ENCODE results near the gene KRT39. TPM values are rescaled to one million over a fixed set of nuclear protein-coding genes. Genes with fewer than 3 reads are reported as not detected.
A peak's percentile ranks its signal among the peaks of the same experiment; 100 is the strongest.

KRT39 gene
- total and polyA plus RNA-seq, 3 experiments from 2014 or later: not detected

GRCh38 chr17:40978575-40979151, 11.9 kb upstream of the KRT39 start:
- Histone ChIP-seq H3K27me3 (ENCODE audit: insufficient read depth, low read length, poor library complexity, severe bottlenecking) (no peaks in the 10 kb centered on the region), H3K4me1 (ENCODE audit: insufficient read depth, low read length) (no peaks in the 10 kb centered on the region), H3K9me3 (ENCODE audit: low read length) (no peaks in the 10 kb centered on the region), H3K27ac (ENCODE audit: low read depth, low read length) (no peak overlapping the region), H3K4me3 (ENCODE audit: low read length) (no peak overlapping the region), H3K36me3 (ENCODE audit: insufficient read depth, low read length) (no peaks in the 10 kb centered on the region)
- H3K4me3 Mint-ChIP-seq: no peak overlapping the region
- CTCF ChIA-PET: no interaction called here
- H3K27me3 Mint-ChIP-seq: peaks cover 21 to 60% of the 10 kb centered on the region in 2 donors
- no peaks in the 10 kb centered on the region for H3K4me1 Mint-ChIP-seq
- H3K9me3 Mint-ChIP-seq: no peaks in the 10 kb centered on the region
- POLR2A ChIA-PET: no interaction called here
- no peak for DNase-seq
- H3K36me3 Mint-ChIP-seq: no peaks in the 10 kb centered on the region
- H3K27ac Mint-ChIP-seq: no peak overlapping the region

- H3K27ac Mint-ChIP-seq: no peak overlapping the region
Measured at GRCh38 chr17:40975516-40975915, 8.8 kb upstream of the KRT39 start.

GRCh38 chr17:40974366-40974765, 7.6 kb upstream of the KRT39 start:
- no peaks in the 10 kb centered on the region for H3K27me3 ChIP-seq (ENCODE audit: insufficient read depth, low read length, poor library complexity, severe bottlenecking)
- no peaks in the 10 kb centered on the region for H3K36me3 ChIP-seq (ENCODE audit: insufficient read depth, low read length)
- Mint-ChIP-seq H3K4me1 (no peaks in the 10 kb centered on the region), H3K36me3 (peaks cover 0 to 1% (median 0%) of the 10 kb centered on the region in 3 donors), H3K4me3 (no peak overlapping the region), H3K9me3 (no peaks in the 10 kb centered on the region), H3K27ac (no peak overlapping the region), H3K27me3 (peaks cover 18 to 56% of the 10 kb centered on the region in 2 donors)
- no peaks in the 10 kb centered on the region for H3K9me3 ChIP-seq (ENCODE audit: low read length)
- POLR2A ChIA-PET: no interaction called here
- no peak overlapping the region for H3K27ac ChIP-seq (ENCODE audit: low read depth, low read length)
- no peak for DNase-seq
- CTCF ChIA-PET: no interaction called here
- no peak overlapping the region for H3K4me3 ChIP-seq (ENCODE audit: low read length)
- H3K4me1 ChIP-seq (ENCODE audit: insufficient read depth, low read length): no peaks in the 10 kb centered on the region

More at GRCh38 chr17:40975516-40975915, 8.8 kb upstream of the KRT39 start:
- no peaks in the 10 kb centered on the region for H3K4me1 Mint-ChIP-seq
- no peak overlapping the region for H3K27ac ChIP-seq (ENCODE audit: low read depth, low read length)
- no peaks in the 10 kb centered on the region for H3K9me3 Mint-ChIP-seq
- no peak overlapping the region for H3K4me3 Mint-ChIP-seq
- peaks cover 0 to 1% (median 0%) of the 10 kb centered on the region in 3 donors for H3K36me3 Mint-ChIP-seq
- ChIA-PET CTCF (no interaction called here), POLR2A (no interaction called here)
- no peaks in the 10 kb centered on the region for H3K9me3 ChIP-seq (ENCODE audit: low read length)
- no peaks in the 10 kb centered on the region for H3K27me3 ChIP-seq (ENCODE audit: insufficient read depth, low read length, poor library complexity, severe bottlenecking)
- DNase-seq: no peak
- peaks cover 21 to 55% of the 10 kb centered on the region in 2 donors for H3K27me3 Mint-ChIP-seq
- no peaks in the 10 kb centered on the region for H3K36me3 ChIP-seq (ENCODE audit: insufficient read depth, low read length)
- H3K4me3 ChIP-seq (ENCODE audit: low read length): no peak overlapping the region
- no peaks in the 10 kb centered on the region for H3K4me1 ChIP-seq (ENCODE audit: insufficient read depth, low read length)

DNA sequence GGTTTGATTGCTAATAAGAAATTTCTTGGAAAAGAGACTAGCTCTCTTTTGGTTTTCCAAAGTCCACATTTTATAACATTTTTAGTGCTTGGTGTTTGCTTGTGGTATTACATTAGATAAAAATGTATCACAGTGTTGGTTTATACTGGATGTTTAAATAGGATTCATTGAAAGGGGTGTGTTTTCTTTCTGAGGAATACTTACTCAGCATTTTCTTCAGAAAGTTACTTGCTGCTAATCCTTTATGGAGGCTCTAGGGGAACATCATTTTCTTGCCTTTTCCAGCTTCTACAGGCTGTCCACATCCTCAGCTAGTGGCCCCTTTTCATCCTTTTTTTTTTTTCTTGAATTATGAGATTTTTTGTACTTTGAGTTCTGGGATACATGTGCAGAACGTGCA, 834 bp upstream of the KRT39 start:
- DNase-seq: no peak
- POLR2A ChIA-PET: no interaction called here
- Mint-ChIP-seq H3K9me3 (peaks cover 0 to 4% (median 0%) of the 10 kb centered on the region in 5 donors), H3K27ac (no peak overlapping the region), H3K27me3 (peaks cover 14 to 45% of the 10 kb centered on the region in 2 donors), H3K4me3 (no peak overlapping the region), H3K36me3 (no peaks in the 10 kb centered on the region), H3K4me1 (peaks cover 5 to 6% (median 5%) of the 10 kb centered on the region in 3 donors)
- CTCF ChIA-PET: interaction anchor here (1.4 kb wide), 1 partner anchor 20 kb away, joined by 3 read pairs; no protein-coding TSS in a partner anchor
- no peak overlapping the region for H3K27ac ChIP-seq (ENCODE audit: low read depth, low read length)
- H3K4me1 ChIP-seq (ENCODE audit: insufficient read depth, low read length): no peaks in the 10 kb centered on the region
- no peaks in the 10 kb centered on the region for H3K36me3 ChIP-seq (ENCODE audit: insufficient read depth, low read length)
- H3K4me3 ChIP-seq (ENCODE audit: low read length): no peak overlapping the region
- H3K27me3 ChIP-seq (ENCODE audit: insufficient read depth, low read length, poor library complexity, severe bottlenecking): no peaks in the 10 kb centered on the region
- no peaks in the 10 kb centered on the region for H3K9me3 ChIP-seq (ENCODE audit: low read length)

- DNase-seq: no peak
- POLR2A ChIA-PET: no interaction called here
- H3K9me3 Mint-ChIP-seq: peaks cover 0 to 4% (median 0%) of the 10 kb centered on the region in 5 donors
- H3K36me3 Mint-ChIP-seq: no peaks in the 10 kb centered on the region
- Histone ChIP-seq H3K9me3 (ENCODE audit: low read length) (no peaks in the 10 kb centered on the region), H3K4me1 (ENCODE audit: insufficient read depth, low read length) (no peaks in the 10 kb centered on the region), H3K36me3 (ENCODE audit: insufficient read depth, low read length) (no peaks in the 10 kb centered on the region), H3K4me3 (ENCODE audit: low read length) (no peak overlapping the region), H3K27me3 (ENCODE audit: insufficient read depth, low read length, poor library complexity, severe bottlenecking) (no peaks in the 10 kb centered on the region), H3K27ac (ENCODE audit: low read depth, low read length) (no peak overlapping the region)
- H3K4me3 Mint-ChIP-seq: no peak overlapping the region
- CTCF ChIA-PET: no interaction called here
- no peak overlapping the region for H3K27ac Mint-ChIP-seq
- peaks cover 5 to 6% (median 5%) of the 10 kb centered on the region in 3 donors for H3K4me1 Mint-ChIP-seq
- H3K27me3 Mint-ChIP-seq: peaks cover 17 to 51% of the 10 kb centered on the region in 2 donors
Measured at GRCh38 chr17:40963838-40964237, 2.9 kb downstream of the KRT39 start.

- ChIA-PET CTCF (interaction anchor here (1.4 kb wide), 1 partner anchor 18 kb away, joined by 3 read pairs; no protein-coding TSS in a partner anchor), POLR2A (no interaction called here)
- no peak for DNase-seq
- no peaks in the 10 kb centered on the region for H3K36me3 Mint-ChIP-seq
- H3K4me3 Mint-ChIP-seq: no peak overlapping the region
- no peaks in the 10 kb centered on the region for H3K9me3 ChIP-seq (ENCODE audit: low read length)
- H3K27me3 Mint-ChIP-seq: peaks cover 17 to 42% of the 10 kb centered on the region in 2 donors
- H3K4me3 ChIP-seq (ENCODE audit: low read length): no peak overlapping the region
- no peak overlapping the region for H3K27ac ChIP-seq (ENCODE audit: low read depth, low read length)
- no peaks in the 10 kb centered on the region for H3K36me3 ChIP-seq (ENCODE audit: insufficient read depth, low read length)
- H3K4me1 ChIP-seq (ENCODE audit: insufficient read depth, low read length): no peaks in the 10 kb centered on the region
- peaks cover 5 to 6% (median 5%) of the 10 kb centered on the region in 3 donors for H3K4me1 Mint-ChIP-seq
- H3K9me3 Mint-ChIP-seq: no peaks in the 10 kb centered on the region
- H3K27ac Mint-ChIP-seq: peak overlapping the region in 1 of 8 donors; percentile 45
- no peaks in the 10 kb centered on the region for H3K27me3 ChIP-seq (ENCODE audit: insufficient read depth, low read length, poor library complexity, severe bottlenecking)
Measured at GRCh38 chr17:40962059-40962561, 4.6 kb downstream of the KRT39 start.

DNA sequence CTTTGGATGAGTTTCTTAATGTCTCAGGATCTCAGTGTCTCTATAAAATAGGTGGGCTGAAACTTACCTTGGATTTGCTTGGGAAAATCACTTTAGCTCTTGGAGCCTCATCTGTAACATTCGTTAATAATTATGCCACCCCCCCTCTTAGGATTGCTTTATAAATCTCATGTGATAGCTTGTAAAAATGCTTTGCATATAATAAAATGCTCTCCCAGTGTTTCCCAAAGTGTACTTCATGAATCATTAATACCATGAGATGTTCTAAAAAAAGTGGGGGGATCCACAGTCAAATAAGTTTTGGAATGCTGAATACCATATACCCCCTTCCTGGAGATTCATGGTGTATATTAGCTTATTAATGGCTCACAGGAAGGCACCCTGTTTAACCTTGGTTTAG, 5.2 kb downstream of the KRT39 start:
- Histone ChIP-seq H3K4me3 (ENCODE audit: low read length) (no peak overlapping the region), H3K27ac (ENCODE audit: low read depth, low read length) (no peak overlapping the region), H3K27me3 (ENCODE audit: insufficient read depth, low read length, poor library complexity, severe bottlenecking) (no peaks in the 10 kb centered on the region), H3K4me1 (ENCODE audit: insufficient read depth, low read length) (no peaks in the 10 kb centered on the region), H3K36me3 (ENCODE audit: insufficient read depth, low read length) (no peaks in the 10 kb centered on the region), H3K9me3 (ENCODE audit: low read length) (no peaks in the 10 kb centered on the region)
- H3K4me1 Mint-ChIP-seq: peaks cover 5 to 6% (median 5%) of the 10 kb centered on the region in 3 donors
- no peaks in the 10 kb centered on the region for H3K9me3 Mint-ChIP-seq
- no peaks in the 10 kb centered on the region for H3K36me3 Mint-ChIP-seq
- POLR2A ChIA-PET: no interaction called here
- CTCF ChIA-PET: interaction anchor here (1.4 kb wide), 1 partner anchor 17 kb away, joined by 3 read pairs; no protein-coding TSS in a partner anchor
- no peak for DNase-seq
- H3K27ac Mint-ChIP-seq: no peak overlapping the region
- peaks cover 16 to 46% of the 10 kb centered on the region in 2 donors for H3K27me3 Mint-ChIP-seq
- H3K4me3 Mint-ChIP-seq: no peak overlapping the region

- ChIA-PET POLR2A (no interaction called here), CTCF (interaction anchor here (1.1 kb wide), 1 partner anchor 28 kb away, joined by 3 read pairs; no protein-coding TSS in a partner anchor)
- Mint-ChIP-seq H3K27ac (no peak overlapping the region), H3K27me3 (peaks cover 19 to 48% of the 10 kb centered on the region in 2 donors), H3K9me3 (no peaks in the 10 kb centered on the region), H3K4me3 (no peak overlapping the region), H3K4me1 (peaks cover 5 to 6% (median 5%) of the 10 kb centered on the region in 3 donors), H3K36me3 (no peaks in the 10 kb centered on the region)
- Histone ChIP-seq H3K36me3 (ENCODE audit: insufficient read depth, low read length) (no peaks in the 10 kb centered on the region), H3K27ac (ENCODE audit: low read depth, low read length) (no peak overlapping the region), H3K27me3 (ENCODE audit: insufficient read depth, low read length, poor library complexity, severe bottlenecking) (no peaks in the 10 kb centered on the region), H3K4me1 (ENCODE audit: insufficient read depth, low read length) (no peaks in the 10 kb centered on the region), H3K4me3 (ENCODE audit: low read length) (no peak overlapping the region), H3K9me3 (ENCODE audit: low read length) (no peaks in the 10 kb centered on the region)
- no peak for DNase-seq
Measured at GRCh38 chr17:40960144-40960543, 6.6 kb downstream of the KRT39 start.

Data from CD8-positive, alpha-beta memory T cell (primary cell).